ENCODE results near the gene AMOTL2. TPM values are rescaled to one million over a fixed set of nuclear protein-coding genes. Genes with fewer than 3 reads are reported as not detected.

AMOTL2 gene
- total and polyA plus RNA-seq, 10 of the 15 experiments (the other 5 are each of a cell fraction or from before 2014, with no cell fraction given): 0.20 to 0.33 TPM; not detected in 8

GRCh38 chr3:134356411-134357040 lies 17.7 kb downstream of the AMOTL2 start:
- intact Hi-C loops (cut with micrococcal nuclease; ENCODE audit: unreplicated experiment): no loop called here
- CTCF ChIA-PET: interaction anchor here (0.7 to 2.7 kb wide), 2 partner anchors 117 to 219 kb away, joined by 3 to 9 read pairs; no protein-coding TSS in a partner anchor
- SMC1A ChIA-PET (ENCODE audit: uncharacterized antibody, unreplicated experiment): no interaction called here
- Histone ChIP-seq H3K36me3 (ENCODE audit: control insufficient read depth in 2 of 2, insufficient read depth in 2 of 2, low read length in 1 of 2) (no peaks in the 10 kb centered on the region), H3K4me3 (no peak overlapping the region), H3K4me1 (ENCODE audit: control insufficient read depth, insufficient read depth, low read length) (no peaks in the 10 kb centered on the region), H3K27me3 (replicated peaks in 1 of 2; ENCODE audit: control insufficient read depth in 2 of 2, insufficient read depth in 2 of 2, low read length in 1 of 2) (peaks cover 0 to 2% of the 10 kb centered on the region in 2 experiments; a peak in 3 of 4 replicates), H3K4me2 (ENCODE audit: control insufficient read depth, insufficient read depth) (no peak overlapping the region), H3K27ac (ENCODE audit: control insufficient read depth, insufficient read depth) (no peak overlapping the region), H2AFZ (ENCODE audit: control insufficient read depth, low read depth, low read length) (no peak overlapping the region), H3K79me2 (ENCODE audit: control insufficient read depth, insufficient read depth, low read length) (no peaks in the 10 kb centered on the region), H4K20me1 (ENCODE audit: control insufficient read depth, insufficient read depth) (no peaks in the 10 kb centered on the region), H3K9ac (ENCODE audit: control insufficient read depth, insufficient read depth, low read length) (no peak overlapping the region), H3K9me3 (replicated peaks; ENCODE audit: control insufficient read depth, insufficient read depth, low read length) (no peaks in the 10 kb centered on the region)
- RAD21 ChIA-PET (ENCODE audit: unreplicated experiment): no interaction called here
- in situ Hi-C loops (cut with MboI): no loop called here
- no peak for ATAC-seq
- FAIRE-seq: no peak
- no peak for DNase-seq (ENCODE audit: low read depth, low spot score)
- WGBS (ENCODE audit: insufficient coverage, insufficient replicate concordance, low lambda C conversion rate, missing lambda C conversion rate): 34% methylated on average over 9 of the region's 9 CpGs
- no TSS peak for BruUV-seq (replicated peaks)
- TF ChIP-seq FOS (IDR thresholded peaks at IDR 0.05; ENCODE audit: borderline replicate concordance, extremely low read depth, insufficient read length): no peak
- TF ChIP-seq ZBTB11 (CRISPR knock-in tag; IDR thresholded peaks at IDR 0.05): no peak
- no peak for TF ChIP-seq NR2C2 (IDR thresholded peaks at IDR 0.05; ENCODE audit: borderline replicate concordance, control insufficient read depth, insufficient read length, low read depth)
- TF ChIP-seq MXI1 (IDR thresholded peaks at IDR 0.05; ENCODE audit: low read depth, low read length): no peak
- POLR2A ChIA-PET: no interaction called here
